GM12801 (cell line): ENCODE data around the gene TRAM2.

Experiments
- CTCF ChIP-seq: IDR thresholded peaks from one replicate; pipeline ENCODE4 v1.5.1; 2011; ENCODE audit warnings: control low read depth; ENCODE audit not compliant: insufficient read length; ENCODE audit errors: extremely low read depth

TRAM2 gene

GRCh38 chr6:52564856-52565255 is 12.0 kb downstream of the TRAM2 start:
- TF ChIP-seq CTCF = no peak

- TF ChIP-seq CTCF = no peak
Observed at GRCh38 chr6:52562911-52563310, 13.9 kb downstream of the TRAM2 start.

GRCh38 chr6:52560462-52560861 is 16.4 kb downstream of the TRAM2 start:
- TF ChIP-seq CTCF = no peak

- no peak for TF ChIP-seq CTCF
Observed at GRCh38 chr6:52558266-52559000, 18.4 kb downstream of the TRAM2 start.

GRCh38 chr6:52557389-52558265 is 19.2 kb downstream of the TRAM2 start:
- no peak for TF ChIP-seq CTCF

GRCh38 chr6:52555518-52556233 is 21.2 kb downstream of the TRAM2 start:
- TF ChIP-seq CTCF = no peak

GRCh38 chr6:52554684-52555280 is 22.1 kb downstream of the TRAM2 start:
- TF ChIP-seq CTCF = no peak
